Keratinocyte (primary cell): ENCODE measurements around the gene PDS5A.

Experiments
- EZH2 ChIP-seq: IDR thresholded peaks from one replicate; pipeline ENCODE4 v1.6.1; 2012; ENCODE audit warnings: inconsistent platforms, mild to moderate bottlenecking, low read length, moderate library complexity
- TF ChIP-seq, protein P1 (sequence below), 3 experiments: IDR thresholded peaks in 1 of 3; conservative IDR thresholded peaks in 1 of 3; optimal IDR thresholded peaks in 1 of 3; 2 replicates in 2 of 3; 3 replicates in 1 of 3; pipeline versions ENCODE3 to v1.5.1; 2011; ENCODE audit warnings: low read length in 3 of 3, mild to moderate bottlenecking in 3 of 3, moderate library complexity in 2 of 3, control low read depth in 1 of 3, inconsistent platforms in 1 of 3; ENCODE audit not compliant: insufficient read depth in 2 of 3; ENCODE audit errors: extremely low read depth in 1 of 3

DNA sequence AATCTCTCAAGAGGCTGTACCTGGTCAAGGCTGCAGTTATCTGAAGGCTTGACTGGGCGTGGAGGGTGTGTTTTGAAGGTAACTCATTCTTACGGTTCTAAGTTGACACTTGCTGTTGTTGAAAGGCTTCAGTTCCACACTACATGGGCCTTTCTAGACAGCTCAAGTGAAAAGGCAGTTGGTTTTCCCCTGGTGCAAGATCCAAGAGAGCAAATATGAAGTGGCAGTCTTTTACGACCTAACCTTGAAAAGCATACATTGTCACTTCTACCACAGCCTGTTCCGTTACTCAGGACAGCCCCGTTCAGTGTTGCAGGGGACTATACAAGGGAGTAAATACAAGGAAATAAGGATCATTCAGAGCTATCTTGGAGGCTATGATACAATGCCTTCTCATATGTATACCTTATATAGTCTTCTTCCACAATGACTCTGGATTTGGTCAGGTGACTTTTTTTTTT is 46.2 kb downstream of the PDS5A start:
- TF ChIP-seq, protein P1, sequence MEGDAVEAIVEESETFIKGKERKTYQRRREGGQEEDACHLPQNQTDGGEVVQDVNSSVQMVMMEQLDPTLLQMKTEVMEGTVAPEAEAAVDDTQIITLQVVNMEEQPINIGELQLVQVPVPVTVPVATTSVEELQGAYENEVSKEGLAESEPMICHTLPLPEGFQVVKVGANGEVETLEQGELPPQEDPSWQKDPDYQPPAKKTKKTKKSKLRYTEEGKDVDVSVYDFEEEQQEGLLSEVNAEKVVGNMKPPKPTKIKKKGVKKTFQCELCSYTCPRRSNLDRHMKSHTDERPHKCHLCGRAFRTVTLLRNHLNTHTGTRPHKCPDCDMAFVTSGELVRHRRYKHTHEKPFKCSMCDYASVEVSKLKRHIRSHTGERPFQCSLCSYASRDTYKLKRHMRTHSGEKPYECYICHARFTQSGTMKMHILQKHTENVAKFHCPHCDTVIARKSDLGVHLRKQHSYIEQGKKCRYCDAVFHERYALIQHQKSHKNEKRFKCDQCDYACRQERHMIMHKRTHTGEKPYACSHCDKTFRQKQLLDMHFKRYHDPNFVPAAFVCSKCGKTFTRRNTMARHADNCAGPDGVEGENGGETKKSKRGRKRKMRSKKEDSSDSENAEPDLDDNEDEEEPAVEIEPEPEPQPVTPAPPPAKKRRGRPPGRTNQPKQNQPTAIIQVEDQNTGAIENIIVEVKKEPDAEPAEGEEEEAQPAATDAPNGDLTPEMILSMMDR (optimal IDR thresholded peaks at IDR 0.05 in 1 of 3, IDR thresholded peaks at IDR 0.05 in 1 of 3, conservative IDR thresholded peaks at IDR 0.05 in 1 of 3; ENCODE audit: extremely low read depth in 1 of 3, insufficient read depth in 2 of 3, low read length in 3 of 3), result no peak
- TF ChIP-seq EZH2, result no peak
